Upper lobe of left lung (tissue), 4 donors: ENCODE results near the gene REC8.

ENCODE experiments used
- CTCF ChIP-seq, 6 experiments: fragments of 450-650 bp in 4 of 6; fragments of 200-600 bp in 2 of 6; sonication (generic) in 2 of 6; IDR thresholded peaks; one replicate each; pipeline ENCODE4 v1.5.1; 2016 to 2019; ENCODE audit warnings: antibody characterized with exemption in 6 of 6
- POLR2A ChIP-seq, 4 donors: fragments of 450-650 bp; IDR thresholded peaks; one replicate each; pipeline ENCODE4 v1.5.1; 2016 to 2017; ENCODE audit warnings: antibody characterized with exemption in 4 of 4, mild to moderate bottlenecking in 2 of 4
- POLR2AphosphoS5 ChIP-seq, 2 donors: sonication (generic); formaldehyde crosslinking; IDR thresholded peaks; one replicate each; pipeline ENCODE4 v1.5.1; 2017; ENCODE audit warnings: antibody characterized with exemption in 2 of 2

DNA sequence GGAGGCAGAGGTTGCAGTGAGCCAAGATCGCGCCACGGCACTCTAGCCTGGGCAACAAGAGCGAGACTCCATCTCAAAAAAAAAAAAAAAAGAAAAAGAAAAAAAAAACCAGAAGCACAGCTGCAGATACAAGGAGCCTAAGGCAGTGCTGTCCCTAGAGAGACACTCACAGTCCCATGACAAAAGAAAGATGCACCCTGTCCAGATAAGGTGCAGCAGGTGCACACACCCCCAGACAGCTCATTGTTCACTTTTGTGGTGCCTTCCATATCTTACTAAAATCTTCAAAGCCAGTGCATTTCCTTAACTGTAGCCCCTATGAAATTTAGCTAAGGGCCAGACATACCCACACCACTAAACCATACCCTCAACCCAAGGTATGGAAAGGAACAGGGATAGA is 49.5 kb upstream of the REC8 start:
- TF ChIP-seq CTCF (IDR thresholded peaks at IDR 0.05) (no peak), POLR2A (IDR thresholded peaks at IDR 0.05) (no peak), POLR2AphosphoS5 (IDR thresholded peaks at IDR 0.05) (no peak)
